Measurements from ENCODE around the gene PTPN1. TPM values are rescaled to one million over a fixed set of nuclear protein-coding genes. Genes with fewer than 3 reads are reported as not detected.

PTPN1 gene
- total and polyA plus RNA-seq, 2 of the 13 experiments (the other 11 are each of a cell fraction or from before 2014, with no cell fraction given) = 17.7 to 37.2 TPM

DNA sequence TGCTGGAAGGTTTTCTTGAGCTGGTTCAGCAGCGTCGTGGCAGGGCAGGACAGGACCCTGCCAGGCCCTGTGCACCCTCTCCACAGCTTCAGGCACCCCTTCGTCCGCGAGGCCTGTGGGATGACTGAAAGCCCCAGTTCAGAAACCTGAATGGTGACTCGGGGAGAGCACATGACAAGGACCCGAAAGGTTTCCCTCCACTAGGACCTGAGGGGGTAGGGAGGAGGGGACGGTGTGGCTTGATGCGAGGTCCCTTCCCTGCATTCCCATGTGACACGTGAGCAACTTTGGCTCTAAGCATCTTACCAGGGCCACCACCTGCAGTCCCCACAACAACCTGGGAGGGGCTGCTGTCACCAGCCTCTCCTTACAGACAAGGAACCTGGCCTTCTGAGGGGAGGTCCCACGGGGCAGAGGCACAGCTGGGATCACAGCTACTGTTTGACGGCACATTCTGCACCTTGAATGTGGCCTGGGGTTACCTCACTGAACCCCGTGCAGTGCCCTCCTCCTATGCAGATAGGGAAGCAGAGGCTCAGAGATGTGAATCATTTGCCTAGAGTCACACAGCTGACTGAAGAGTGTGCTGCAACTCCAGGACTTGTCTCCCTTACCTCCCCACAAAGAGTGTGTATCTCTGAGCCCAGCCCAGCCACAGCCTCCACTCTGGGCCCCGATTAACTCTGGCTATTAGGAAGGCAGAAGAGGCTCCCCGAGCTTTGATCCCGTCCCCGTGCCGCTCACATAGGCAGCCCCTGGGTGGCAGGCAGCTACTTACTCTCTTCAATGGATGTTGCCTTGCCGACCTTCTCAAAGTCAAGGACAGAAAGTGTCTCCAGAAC, 84.6 kb downstream of the PTPN1 start (continued):
- 0 out of 2 replicates have a peak, but pooled peaks have one; percentile 7 for TF ChIP-seq KDM5B (CRISPR knock-in tag; IDR thresholded peaks at IDR 0.05; ENCODE audit: borderline replicate concordance)
- TF ChIP-seq GATAD2A (CRISPR knock-in tag; IDR thresholded peaks at IDR 0.05) = no peak
- no peak for TF ChIP-seq ZNF446 (CRISPR knock-in tag; IDR thresholded peaks at IDR 0.05)

DNA sequence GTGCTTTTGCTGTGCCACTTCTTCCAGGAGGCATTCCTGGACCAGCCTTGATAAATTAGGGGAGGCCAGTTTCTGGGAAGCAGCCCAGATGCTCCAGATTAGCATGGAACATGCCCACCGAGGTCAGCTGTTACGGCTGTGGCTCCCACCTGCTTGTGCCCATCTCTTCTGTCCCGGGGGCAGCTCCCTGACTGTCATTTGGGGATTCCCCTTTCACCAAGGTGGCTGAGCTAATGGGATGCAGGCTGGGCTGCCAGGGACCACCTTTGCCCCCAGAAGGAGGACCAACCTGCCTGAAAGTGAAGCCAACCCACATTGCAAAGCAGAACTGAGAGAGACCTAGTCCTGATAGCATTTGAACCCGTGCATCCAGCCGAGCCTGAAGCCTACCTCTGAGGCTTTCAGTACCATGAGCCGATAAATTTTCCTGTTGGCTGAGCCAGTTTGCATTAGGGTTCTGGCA, 85.3 kb downstream of the PTPN1 start:
- Histone ChIP-seq H3K4me1 (ENCODE audit: insufficient read depth, low read length) (peaks cover 42% of the 10 kb centered on the region), H3K27ac (ENCODE audit: extremely low read length, insufficient read depth, low read length) (no peak overlapping the region), H3K27me3 (ENCODE audit: control insufficient read depth in 1 of 2, insufficient read depth in 2 of 2, low read length in 2 of 2) (peaks cover 14 to 45% of the 10 kb centered on the region in 2 experiments; a peak in 3 of 5 replicates), H3K9ac (ENCODE audit: insufficient read depth, low read depth, low read length) (no peak overlapping the region), H3K9me3 (ENCODE audit: low read length) (no peaks in the 10 kb centered on the region), H4K20me1 (ENCODE audit: insufficient read depth, low read length) (no peaks in the 10 kb centered on the region), H3K36me3 (replicated peaks in 1 of 2; ENCODE audit: control insufficient read depth in 1 of 2, insufficient read depth in 2 of 2, low read length in 2 of 2) (no peaks in the 10 kb centered on the region), H3K79me2 (ENCODE audit: insufficient read depth, low read length) (no peaks in the 10 kb centered on the region), H3K4me3 (replicated peaks in 1 of 3; ENCODE audit: insufficient read depth in 1 of 3, low read depth in 2 of 3, low read length in 3 of 3) (no peak overlapping the region), H3K4me2 (ENCODE audit: low read depth, low read length) (no peak overlapping the region), H2AFZ (ENCODE audit: low read length) (no peak overlapping the region)
- in situ Hi-C loops (cut with HindIII; ENCODE audit: extremely low pct_ligation_motif_present, low pct_unique_long_range_greater_than_20kb) = no loop called here
- DNase-seq (ENCODE audit: low spot score) (no peak), FAIRE-seq (no peak), ATAC-seq (no peak; the same call in 2 of the 3 replicates)
- 34% methylated on average over 6 of the region's 6 CpGs for WGBS (ENCODE audit: low lambda C conversion rate)
- ChIA-PET CTCF (ENCODE audit: low intra/inter-chr PET ratio, low total read pairs) (no interaction called here), POLR2A (interaction anchor here (1.3 kb wide), 1 partner anchor 8 kb away, joined by 5 read pairs; no protein-coding TSS in a partner anchor)
- intact Hi-C loops (cut with micrococcal nuclease; ENCODE audit: unreplicated experiment) = no loop called here
- no TSS peak for BruUV-seq (replicated peaks)
- TF ChIP-seq, protein P1, sequence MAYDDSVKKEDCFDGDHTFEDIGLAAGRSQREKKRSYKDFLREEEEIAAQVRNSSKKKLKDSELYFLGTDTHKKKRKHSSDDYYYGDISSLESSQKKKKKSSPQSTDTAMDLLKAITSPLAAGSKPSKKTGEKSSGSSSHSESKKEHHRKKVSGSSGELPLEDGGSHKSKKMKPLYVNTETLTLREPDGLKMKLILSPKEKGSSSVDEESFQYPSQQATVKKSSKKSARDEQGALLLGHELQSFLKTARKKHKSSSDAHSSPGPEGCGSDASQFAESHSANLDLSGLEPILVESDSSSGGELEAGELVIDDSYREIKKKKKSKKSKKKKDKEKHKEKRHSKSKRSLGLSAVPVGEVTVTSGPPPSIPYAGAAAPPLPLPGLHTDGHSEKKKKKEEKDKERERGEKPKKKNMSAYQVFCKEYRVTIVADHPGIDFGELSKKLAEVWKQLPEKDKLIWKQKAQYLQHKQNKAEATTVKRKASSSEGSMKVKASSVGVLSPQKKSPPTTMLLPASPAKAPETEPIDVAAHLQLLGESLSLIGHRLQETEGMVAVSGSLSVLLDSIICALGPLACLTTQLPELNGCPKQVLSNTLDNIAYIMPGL (CRISPR knock-in tag; IDR thresholded peaks at IDR 0.05; ENCODE audit: borderline replicate concordance in 1 of 2, low read depth in 1 of 2) = no peak
- TF ChIP-seq, protein P2, sequence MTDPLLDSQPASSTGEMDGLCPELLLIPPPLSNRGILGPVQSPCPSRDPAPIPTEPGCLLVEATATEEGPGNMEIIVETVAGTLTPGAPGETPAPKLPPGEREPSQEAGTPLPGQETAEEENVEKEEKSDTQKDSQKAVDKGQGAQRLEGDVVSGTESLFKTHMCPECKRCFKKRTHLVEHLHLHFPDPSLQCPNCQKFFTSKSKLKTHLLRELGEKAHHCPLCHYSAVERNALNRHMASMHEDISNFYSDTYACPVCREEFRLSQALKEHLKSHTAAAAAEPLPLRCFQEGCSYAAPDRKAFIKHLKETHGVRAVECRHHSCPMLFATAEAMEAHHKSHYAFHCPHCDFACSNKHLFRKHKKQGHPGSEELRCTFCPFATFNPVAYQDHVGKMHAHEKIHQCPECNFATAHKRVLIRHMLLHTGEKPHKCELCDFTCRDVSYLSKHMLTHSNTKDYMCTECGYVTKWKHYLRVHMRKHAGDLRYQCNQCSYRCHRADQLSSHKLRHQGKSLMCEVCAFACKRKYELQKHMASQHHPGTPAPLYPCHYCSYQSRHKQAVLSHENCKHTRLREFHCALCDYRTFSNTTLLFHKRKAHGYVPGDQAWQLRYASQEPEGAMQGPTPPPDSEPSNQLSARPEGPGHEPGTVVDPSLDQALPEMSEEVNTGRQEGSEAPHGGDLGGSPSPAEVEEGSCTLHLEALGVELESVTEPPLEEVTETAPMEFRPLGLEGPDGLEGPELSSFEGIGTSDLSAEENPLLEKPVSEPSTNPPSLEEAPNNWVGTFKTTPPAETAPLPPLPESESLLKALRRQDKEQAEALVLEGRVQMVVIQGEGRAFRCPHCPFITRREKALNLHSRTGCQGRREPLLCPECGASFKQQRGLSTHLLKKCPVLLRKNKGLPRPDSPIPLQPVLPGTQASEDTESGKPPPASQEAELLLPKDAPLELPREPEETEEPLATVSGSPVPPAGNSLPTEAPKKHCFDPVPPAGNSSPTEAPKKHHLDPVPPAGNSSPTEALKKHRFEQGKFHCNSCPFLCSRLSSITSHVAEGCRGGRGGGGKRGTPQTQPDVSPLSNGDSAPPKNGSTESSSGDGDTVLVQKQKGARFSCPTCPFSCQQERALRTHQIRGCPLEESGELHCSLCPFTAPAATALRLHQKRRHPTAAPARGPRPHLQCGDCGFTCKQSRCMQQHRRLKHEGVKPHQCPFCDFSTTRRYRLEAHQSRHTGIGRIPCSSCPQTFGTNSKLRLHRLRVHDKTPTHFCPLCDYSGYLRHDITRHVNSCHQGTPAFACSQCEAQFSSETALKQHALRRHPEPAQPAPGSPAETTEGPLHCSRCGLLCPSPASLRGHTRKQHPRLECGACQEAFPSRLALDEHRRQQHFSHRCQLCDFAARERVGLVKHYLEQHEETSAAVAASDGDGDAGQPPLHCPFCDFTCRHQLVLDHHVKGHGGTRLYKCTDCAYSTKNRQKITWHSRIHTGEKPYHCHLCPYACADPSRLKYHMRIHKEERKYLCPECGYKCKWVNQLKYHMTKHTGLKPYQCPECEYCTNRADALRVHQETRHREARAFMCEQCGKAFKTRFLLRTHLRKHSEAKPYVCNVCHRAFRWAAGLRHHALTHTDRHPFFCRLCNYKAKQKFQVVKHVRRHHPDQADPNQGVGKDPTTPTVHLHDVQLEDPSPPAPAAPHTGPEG (CRISPR knock-in tag; IDR thresholded peaks at IDR 0.05) = no peak
- TF ChIP-seq NFIB (CRISPR knock-in tag; IDR thresholded peaks at IDR 0.05; ENCODE audit: borderline replicate concordance) (0 out of 2 replicates have a peak, but pooled peaks have one; percentile 13), FOXO1 (CRISPR knock-in tag; IDR thresholded peaks at IDR 0.05) (peak; percentile 6; the same call in 1 of the 2 replicates), ZNF225 (CRISPR knock-in tag; IDR thresholded peaks at IDR 0.05) (no peak), ZNF496 (CRISPR knock-in tag; IDR thresholded peaks at IDR 0.05; ENCODE audit: insufficient replicate concordance) (no peak)
- TF ChIP-seq, protein P3, sequence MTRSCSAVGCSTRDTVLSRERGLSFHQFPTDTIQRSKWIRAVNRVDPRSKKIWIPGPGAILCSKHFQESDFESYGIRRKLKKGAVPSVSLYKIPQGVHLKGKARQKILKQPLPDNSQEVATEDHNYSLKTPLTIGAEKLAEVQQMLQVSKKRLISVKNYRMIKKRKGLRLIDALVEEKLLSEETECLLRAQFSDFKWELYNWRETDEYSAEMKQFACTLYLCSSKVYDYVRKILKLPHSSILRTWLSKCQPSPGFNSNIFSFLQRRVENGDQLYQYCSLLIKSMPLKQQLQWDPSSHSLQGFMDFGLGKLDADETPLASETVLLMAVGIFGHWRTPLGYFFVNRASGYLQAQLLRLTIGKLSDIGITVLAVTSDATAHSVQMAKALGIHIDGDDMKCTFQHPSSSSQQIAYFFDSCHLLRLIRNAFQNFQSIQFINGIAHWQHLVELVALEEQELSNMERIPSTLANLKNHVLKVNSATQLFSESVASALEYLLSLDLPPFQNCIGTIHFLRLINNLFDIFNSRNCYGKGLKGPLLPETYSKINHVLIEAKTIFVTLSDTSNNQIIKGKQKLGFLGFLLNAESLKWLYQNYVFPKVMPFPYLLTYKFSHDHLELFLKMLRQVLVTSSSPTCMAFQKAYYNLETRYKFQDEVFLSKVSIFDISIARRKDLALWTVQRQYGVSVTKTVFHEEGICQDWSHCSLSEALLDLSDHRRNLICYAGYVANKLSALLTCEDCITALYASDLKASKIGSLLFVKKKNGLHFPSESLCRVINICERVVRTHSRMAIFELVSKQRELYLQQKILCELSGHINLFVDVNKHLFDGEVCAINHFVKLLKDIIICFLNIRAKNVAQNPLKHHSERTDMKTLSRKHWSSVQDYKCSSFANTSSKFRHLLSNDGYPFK (CRISPR knock-in tag; IDR thresholded peaks at IDR 0.05; ENCODE audit: borderline replicate concordance) = no peak
